IPS-18c (cell line): ENCODE measurements around the gene SLC5A10.
"Not testable (repeated sequence)": the region's sequence is repeated elsewhere in the genome, so short reads cannot be mapped to it uniquely, and the experiment has no call there.

Source experiments
- H3K4me3 ChIP-seq: 2 replicates; pipeline ENCODE4 v1.7.0; 2013; ENCODE audit warnings: low read depth, mild to moderate bottlenecking, low read length, moderate library complexity; ENCODE audit not compliant: insufficient read depth
- H3K9me3 ChIP-seq: one replicate; pipeline ENCODE4 v1.6.1; 2013; ENCODE audit warnings: mild to moderate bottlenecking, low read length, moderate library complexity; ENCODE audit not compliant: control insufficient read depth, insufficient read depth

Gene SLC5A10

GRCh38 chr17:18937981-18938691 is 13.8 kb upstream of the SLC5A10 start:
- Histone ChIP-seq H3K4me3 (no peak overlapping the region), H3K9me3 (no peaks in the 10 kb centered on the region)

- Histone ChIP-seq H3K4me3 (no peak overlapping the region), H3K9me3 (no peaks in the 10 kb centered on the region)
These were observed 13.3 kb upstream of the SLC5A10 start for GRCh38 chr17:18938692-18939023.

DNA sequence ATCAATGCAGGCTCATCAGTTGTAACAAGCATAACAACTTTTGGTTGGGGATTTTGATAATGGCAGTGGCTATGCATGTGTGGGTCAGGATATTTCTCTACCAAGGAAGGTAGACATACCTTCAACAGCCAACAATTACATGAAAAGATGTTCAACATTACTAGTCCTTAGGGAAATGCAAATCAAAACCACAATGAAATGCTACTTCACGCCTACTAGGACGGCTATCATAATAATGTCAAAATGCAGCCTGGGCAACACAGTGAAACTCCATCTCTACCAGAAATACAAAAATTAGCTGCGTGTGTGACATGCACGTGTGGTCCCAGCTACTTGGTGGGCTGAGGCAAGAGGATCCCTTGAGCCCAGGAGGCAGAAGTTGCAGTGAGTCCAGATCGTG is 7.3 kb upstream of the SLC5A10 start:
- no peaks in the 10 kb centered on the region for H3K9me3 ChIP-seq
- no peak overlapping the region for H3K4me3 ChIP-seq

GRCh38 chr17:18946536-18946935 is 5.4 kb upstream of the SLC5A10 start:
- no peak overlapping the region for H3K4me3 ChIP-seq

GRCh38 chr17:18947866-18948265 is 4.1 kb upstream of the SLC5A10 start:
- no peaks in the 10 kb centered on the region for H3K9me3 ChIP-seq
- H3K4me3 ChIP-seq, result no peak overlapping the region

More at GRCh38 chr17:18946536-18946935, 5.4 kb upstream of the SLC5A10 start:
- no peaks in the 10 kb centered on the region for H3K9me3 ChIP-seq

- H3K9me3 ChIP-seq, result no peaks in the 10 kb centered on the region
- H3K4me3 ChIP-seq, result no peak overlapping the region
These were observed 3.4 kb upstream of the SLC5A10 start for GRCh38 chr17:18948476-18949006.

- Histone ChIP-seq H3K9me3 (no peaks in the 10 kb centered on the region), H3K4me3 (no peak overlapping the region; the same call in 1 of the 2 replicates)
These were observed 2.4 kb upstream of the SLC5A10 start for GRCh38 chr17:18949566-18949965.

DNA sequence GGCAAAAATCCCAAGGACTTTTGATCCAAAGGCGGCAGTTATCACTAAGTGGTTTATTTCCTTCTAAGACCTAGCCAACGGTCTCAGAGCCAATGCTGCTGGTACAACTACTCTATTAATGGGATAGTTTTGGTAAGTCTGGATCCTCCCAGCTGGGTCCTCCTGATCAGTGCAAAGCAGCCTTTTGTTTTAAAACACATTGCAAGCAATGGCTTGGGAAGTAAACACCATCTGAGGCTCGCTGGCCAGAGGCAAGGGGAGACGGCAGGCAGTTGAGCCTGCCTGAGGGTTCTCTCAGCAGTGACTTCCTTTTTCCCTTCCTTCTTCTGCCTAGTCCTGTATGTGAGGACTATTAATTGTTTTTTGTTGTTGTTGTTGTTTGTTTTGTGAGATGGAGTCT is 1.6 kb upstream of the SLC5A10 start:
- no peak overlapping the region for H3K4me3 ChIP-seq

GRCh38 chr17:18950944-18951905 is 740 bp upstream of the SLC5A10 start:
- H3K9me3 ChIP-seq, result no peaks in the 10 kb centered on the region

More for the DNA sequence above, 1.6 kb upstream of the SLC5A10 start:
- H3K9me3 ChIP-seq, result no peaks in the 10 kb centered on the region

DNA sequence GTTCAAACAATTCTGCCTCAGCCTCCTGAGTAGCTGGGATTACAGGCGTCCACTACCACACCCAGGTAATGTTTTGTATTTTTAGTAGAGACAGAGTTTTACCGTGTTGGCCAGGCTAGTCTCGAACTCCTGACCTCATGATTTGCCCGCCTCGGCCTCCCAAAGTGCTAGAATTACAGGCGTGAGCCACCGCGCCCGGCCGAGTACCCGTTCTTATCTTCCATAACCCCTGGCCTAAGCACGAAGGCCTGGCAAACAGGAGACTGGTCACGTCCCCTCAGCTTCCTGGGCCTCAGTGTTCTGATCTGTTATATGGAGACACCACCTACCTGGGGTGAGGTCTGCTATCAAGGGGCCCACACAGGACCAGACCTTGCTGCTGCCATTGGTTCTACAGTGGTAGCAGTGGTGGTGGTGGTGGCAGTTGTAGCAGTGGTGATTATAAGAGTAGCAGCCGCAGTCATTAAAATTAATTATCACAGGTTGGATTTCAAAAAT is 1.3 kb downstream of the SLC5A10 start:
- Histone ChIP-seq H3K4me3 (no peak overlapping the region), H3K9me3 (no peaks in the 10 kb centered on the region)

More at GRCh38 chr17:18950944-18951905, 740 bp upstream of the SLC5A10 start:
- no peak overlapping the region for H3K4me3 ChIP-seq

DNA sequence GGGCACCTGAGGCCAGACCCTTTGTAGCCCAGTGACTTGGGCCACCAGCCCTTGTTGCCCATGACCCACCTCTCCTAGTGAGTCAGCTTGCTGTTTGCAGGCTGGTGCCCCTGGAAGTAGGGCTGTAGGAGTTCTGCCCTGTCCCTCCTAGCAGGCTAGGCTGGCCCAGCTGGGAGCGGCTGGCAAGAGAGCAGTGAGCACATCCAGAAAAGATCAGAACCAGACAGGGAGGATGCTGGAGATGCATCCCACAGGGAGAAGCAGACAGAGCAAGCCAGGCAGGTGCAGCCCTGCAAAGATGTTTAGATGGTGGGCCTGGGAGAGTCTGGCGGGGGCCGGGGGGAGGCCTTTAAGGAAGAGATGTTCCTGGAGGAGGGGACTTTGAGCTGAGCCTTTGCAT is 2.4 kb downstream of the SLC5A10 start:
- H3K4me3 ChIP-seq, result no peak overlapping the region
- no peaks in the 10 kb centered on the region for H3K9me3 ChIP-seq

GRCh38 chr17:18955009-18955408 is 3.0 kb downstream of the SLC5A10 start:
- Histone ChIP-seq H3K9me3 (no peaks in the 10 kb centered on the region), H3K4me3 (no peak overlapping the region)

- H3K9me3 ChIP-seq, H3K4me3 ChIP-seq: not testable (repeated sequence)
These were observed 4.1 kb downstream of the SLC5A10 start for GRCh38 chr17:18956021-18956420.

- Histone ChIP-seq H3K4me3 (no peak overlapping the region), H3K9me3 (no peaks in the 10 kb centered on the region)
These were observed 4.6 kb downstream of the SLC5A10 start for GRCh38 chr17:18956581-18956980.

GRCh38 chr17:18957831-18958230 is 5.9 kb downstream of the SLC5A10 start:
- no peaks in the 10 kb centered on the region for H3K9me3 ChIP-seq
- no peak overlapping the region for H3K4me3 ChIP-seq

DNA sequence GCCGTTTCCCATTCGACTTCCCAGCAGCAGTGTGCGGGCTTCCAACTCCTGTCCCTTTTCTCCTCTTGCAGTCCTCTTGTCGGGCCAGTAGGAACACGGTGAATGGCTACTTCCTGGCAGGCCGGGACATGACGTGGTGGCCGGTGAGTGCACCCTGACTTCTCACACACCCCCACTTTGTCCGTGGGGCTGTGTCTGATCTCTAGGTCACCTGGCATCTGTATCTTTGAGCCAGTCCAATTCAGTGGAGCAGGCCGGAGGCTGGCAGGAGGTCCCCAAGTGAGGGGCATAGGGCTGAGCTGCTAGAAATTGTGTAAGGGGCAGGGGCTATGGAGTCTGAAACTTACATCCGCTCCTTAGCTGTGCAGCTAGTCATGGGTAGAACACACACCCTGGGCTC is 6.6 kb downstream of the SLC5A10 start:
- no peaks in the 10 kb centered on the region for H3K9me3 ChIP-seq
- no peak overlapping the region for H3K4me3 ChIP-seq

GRCh38 chr17:18959071-18959844 is 7.3 kb downstream of the SLC5A10 start:
- Histone ChIP-seq H3K9me3 (no peaks in the 10 kb centered on the region), H3K4me3 (no peak overlapping the region)
